H1 (cell line): ENCODE data around the gene GP2. TPM values are rescaled to one million over a fixed set of nuclear protein-coding genes. Genes with fewer than 3 reads are reported as not detected.

Experiments used
- CEBPB ChIP-seq: IDR thresholded peaks from 2 replicates; pipeline ENCODE4 v1.6.1; 2012; ENCODE audit warnings: low read depth, low read length
- CHD2 ChIP-seq: IDR thresholded peaks from 2 replicates; pipeline ENCODE4 v1.6.1; 2012; ENCODE audit warnings: low read length, improper control_type of control experiment
- CHD7 ChIP-seq: fragments of 300-600 bp; sonication (generic); IDR thresholded peaks from 2 replicates; pipeline ENCODE4 v1.7.1; 2012; ENCODE audit warnings: low read length, moderate library complexity, mild to moderate bottlenecking, inconsistent platforms; ENCODE audit not compliant: insufficient replicate concordance
- HDAC6 ChIP-seq: IDR thresholded peaks from one replicate; pipeline ENCODE4 v1.7.1; 2012; ENCODE audit warnings: low read depth, mild to moderate bottlenecking, inconsistent platforms, low read length, moderate library complexity
- NANOG ChIP-seq: IDR thresholded peaks from 2 replicates; pipeline ENCODE4 v1.6.1; 2011; ENCODE audit warnings: low read length, low read depth, mild to moderate bottlenecking, inconsistent platforms; ENCODE audit not compliant: insufficient read depth, poor library complexity, severe bottlenecking
- RAD21 ChIP-seq, 2 experiments: IDR thresholded peaks in 1 of 2; conservative IDR thresholded peaks in 1 of 2; 2 replicates each; pipeline ENCODE4 v1.6.1; 2011; ENCODE audit warnings: low read depth in 2 of 2, low read length in 2 of 2, improper control_type of control experiment in 1 of 2, inconsistent platforms in 1 of 2, mild to moderate bottlenecking in 1 of 2, moderate library complexity in 1 of 2
- RFX5 ChIP-seq: IDR thresholded peaks from 2 replicates; pipeline ENCODE4 v1.6.1; 2011; ENCODE audit warnings: low read depth, low read length, improper control_type of control experiment, borderline replicate concordance
- TCF12 ChIP-seq: IDR thresholded peaks from 2 replicates; pipeline ENCODE4 v1.6.1; 2011; ENCODE audit warnings: low read depth, mild to moderate bottlenecking, low read length
- USF2 ChIP-seq: IDR thresholded peaks from 2 replicates; pipeline ENCODE4 v1.6.1; 2011; ENCODE audit warnings: low read length, improper control_type of control experiment
- polyA plus RNA-seq, 7 experiments: library from polyadenylated mRNA; depleted of rRNA in 3 of 7; stranded (reverse) in 5 of 7; unstranded in 2 of 7; fragments of >200 nt in 5 of 7; fragments of 200-250 nt in 2 of 7; gene quantifications; 1 replicate in 5 of 7; 2 replicates in 1 of 7; 4 replicates in 1 of 7; pipeline versions ENCODE4 v1.2.1 to v1.2.3, GENCODE V29; 2011 to 2013; ENCODE audit warnings: missing spikeins in 2 of 7, mixed read lengths in 2 of 7
- total RNA-seq: library from RNA; stranded (reverse); fragmentation: NEBNext Ultra II Directional; extraction: Animal tissue kit (Norgen Biotek cat#: 25700); gene quantifications from 2 replicates; pipeline ENCODE4 v1.2.1, GENCODE V29; 2021

GP2 gene
- total and polyA plus RNA-seq, 2 of the 8 experiments (the other 6 are each of a cell fraction or from before 2014, with no cell fraction given), result not detected

GRCh38 chr16:20308801-20309590, 18.3 kb downstream of the GP2 start (continued):
- no peak for TF ChIP-seq CHD7
- no peak for TF ChIP-seq CEBPB
- no peak for TF ChIP-seq RFX5
- TF ChIP-seq CHD2, result no peak
- TF ChIP-seq RAD21 (IDR thresholded peaks at IDR 0.05 in 1 of 2, conservative IDR thresholded peaks at IDR 0.05 in 1 of 2; ENCODE audit: low read depth in 2 of 2, low read length in 2 of 2), result no peak
- TF ChIP-seq TCF12, result no peak
- TF ChIP-seq USF2, result no peak
- TF ChIP-seq HDAC6, result no peak
- TF ChIP-seq NANOG, result no peak
